GM18873 (cell line): ENCODE results near the gene SUN5.

Experiments used
- ATAC-seq: cut with Tn5 transposase; IDR thresholded peaks from one replicate; pipeline ENCODE4 v1.9.1; 2021; ENCODE audit warnings: mild to moderate bottlenecking, moderate library complexity, moderate number of reproducible peaks; ENCODE audit not compliant: unreplicated experiment, low FRiP score

The SUN5 gene

DNA sequence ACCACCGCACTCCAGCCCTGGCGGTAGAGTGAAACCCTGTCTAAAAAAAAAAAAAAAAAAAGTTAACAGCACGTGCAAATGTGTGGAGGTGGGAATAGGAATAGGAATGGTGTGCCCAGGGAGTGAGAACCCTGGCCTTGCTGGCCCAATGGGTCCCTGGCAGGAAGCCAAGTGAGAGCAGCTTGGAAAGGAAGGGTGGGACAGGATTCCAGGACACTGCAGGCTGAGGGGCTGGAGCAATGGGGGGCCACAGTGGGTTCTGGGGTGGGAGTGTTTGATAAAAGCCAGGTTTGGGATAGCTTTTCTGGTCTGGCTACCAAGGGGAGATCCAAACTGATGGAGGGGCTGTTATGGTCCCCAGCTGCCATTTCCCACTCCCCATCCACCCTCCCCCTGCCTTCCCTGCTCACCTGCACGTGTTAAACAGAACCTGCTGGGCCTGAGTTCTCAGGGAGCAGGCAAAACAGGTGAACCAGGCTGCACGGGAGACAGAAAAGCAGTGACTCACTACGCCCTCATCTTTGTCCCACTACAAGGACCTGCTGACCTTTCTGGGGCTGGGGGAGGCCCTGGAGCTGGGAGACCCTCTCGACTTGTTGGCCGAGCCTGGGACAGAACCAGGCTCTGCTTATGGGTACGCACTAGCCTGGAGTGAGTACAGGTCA lies 3.3 kb downstream of the SUN5 start:
- ATAC-seq = no peak

DNA sequence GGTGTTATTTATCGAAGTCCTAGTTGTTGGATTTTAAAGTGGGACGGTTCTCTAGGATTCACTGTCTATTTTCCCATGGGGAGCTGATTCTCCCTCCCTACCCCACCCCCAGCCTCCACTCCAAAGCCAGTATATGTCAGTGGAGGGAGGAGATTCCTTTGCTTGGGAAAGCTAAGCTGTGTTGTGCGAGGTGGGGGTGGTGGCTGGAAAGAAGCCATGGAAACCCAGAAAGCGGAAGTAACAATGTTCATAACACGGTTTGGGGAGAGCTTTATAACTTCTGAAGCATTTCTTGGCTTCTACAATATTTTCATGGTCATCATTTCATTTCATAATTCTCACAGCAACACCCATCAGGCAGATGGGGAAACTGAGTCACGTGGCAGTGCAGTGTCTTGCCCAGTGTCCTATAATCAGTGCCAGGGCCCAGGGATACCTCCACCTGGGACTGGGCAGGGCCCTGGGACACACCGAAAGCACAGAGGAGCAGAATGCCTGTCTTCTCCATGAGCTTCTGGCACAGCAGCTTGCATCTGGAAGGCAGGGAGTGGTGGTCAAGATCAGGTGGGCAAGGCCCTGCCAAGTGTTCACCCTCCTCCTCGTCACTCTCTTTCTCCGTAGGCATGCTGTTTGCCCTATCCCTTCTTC lies 4.5 kb downstream of the SUN5 start:
- ATAC-seq = no peak

- no peak for ATAC-seq
Observed at GRCh38 chr20:32997431-32997830, 6.8 kb downstream of the SUN5 start.

DNA sequence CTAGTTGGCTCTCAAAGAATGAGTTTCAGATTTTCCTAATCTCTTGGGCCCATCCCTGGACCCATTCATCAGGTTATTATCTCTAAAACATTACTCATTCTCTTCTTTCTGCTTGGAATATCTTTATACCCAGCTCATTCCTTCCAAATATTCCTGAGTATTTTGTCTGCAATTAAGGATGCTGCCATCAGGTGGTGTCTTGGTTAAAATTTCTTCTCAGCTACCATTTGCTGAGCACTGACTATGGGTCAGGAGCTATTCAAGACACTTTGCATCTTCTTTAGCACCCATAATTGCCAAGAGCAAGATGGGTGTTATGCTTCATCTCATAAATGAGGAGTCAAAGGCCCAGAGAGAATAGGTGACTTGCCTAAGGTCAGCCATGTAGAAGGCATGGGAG lies 8.4 kb downstream of the SUN5 start:
- no peak for ATAC-seq

- no peak for ATAC-seq
Observed at GRCh38 chr20:32993496-32994050, 10.7 kb downstream of the SUN5 start.

DNA sequence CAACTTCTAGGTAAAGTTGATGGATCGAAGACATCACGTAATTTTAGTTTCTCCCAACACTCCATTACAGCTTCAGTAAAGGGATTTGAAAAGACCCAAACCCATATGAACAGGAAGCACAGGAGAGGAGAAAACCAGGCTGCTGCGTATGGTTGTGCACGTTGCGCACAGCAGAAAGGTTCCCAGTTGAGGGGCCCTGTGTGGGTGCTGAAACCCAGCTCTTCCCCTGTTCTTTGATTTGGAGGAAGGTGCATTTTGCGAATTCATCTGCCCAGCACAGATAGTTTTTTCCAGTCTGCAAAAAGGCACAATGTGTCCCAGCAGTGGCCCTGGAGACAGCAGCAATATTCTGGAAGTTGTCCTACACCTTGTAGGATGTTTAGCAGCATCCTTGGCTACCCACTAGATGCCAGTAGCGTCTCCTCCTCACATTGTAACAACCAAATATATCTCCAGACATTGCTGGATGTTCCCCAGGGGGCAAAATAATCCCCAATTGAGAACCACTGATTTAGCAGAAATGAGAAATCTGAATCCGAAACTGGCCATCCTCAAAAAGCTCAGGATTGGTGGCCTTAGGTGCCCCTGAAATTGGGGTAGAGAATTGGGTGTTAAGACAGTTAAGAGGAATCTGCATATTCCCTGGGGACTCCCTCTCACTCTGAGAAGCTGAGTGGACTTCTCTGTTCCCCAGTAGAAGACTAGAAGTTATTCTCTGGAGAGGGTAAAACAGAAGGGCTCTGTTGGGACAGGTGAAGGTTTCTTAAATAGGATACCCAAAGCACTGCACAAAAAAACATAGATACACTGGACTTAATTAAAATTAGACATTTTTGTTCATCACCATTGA lies 12.2 kb downstream of the SUN5 start:
- no peak for ATAC-seq

GRCh38 chr20:32991383-32991782 lies 12.8 kb downstream of the SUN5 start:
- no peak for ATAC-seq

DNA sequence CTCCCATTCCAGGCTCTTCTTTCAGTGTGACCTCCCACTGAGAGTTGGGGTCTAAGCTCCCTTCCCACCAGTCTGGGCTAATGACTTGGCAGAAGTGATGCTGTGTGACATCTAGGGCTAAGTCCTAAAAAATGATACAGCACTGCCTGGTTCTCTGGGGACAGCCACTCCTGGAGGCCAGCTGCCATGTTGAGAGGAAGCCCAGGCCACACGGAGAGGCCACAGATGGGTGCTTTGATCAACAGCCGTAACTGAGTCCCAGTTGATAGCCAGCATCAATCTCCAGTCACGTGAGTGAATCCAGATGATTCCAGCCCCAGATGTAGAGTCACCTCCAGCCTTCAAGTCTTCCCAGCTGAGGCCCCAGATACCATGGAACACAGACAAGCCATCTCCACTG lies 13.8 kb downstream of the SUN5 start:
- no peak for ATAC-seq

- no peak for ATAC-seq
Observed at GRCh38 chr20:32989507-32990283, 14.5 kb downstream of the SUN5 start.

GRCh38 chr20:32988008-32988407 lies 16.2 kb downstream of the SUN5 start:
- no peak for ATAC-seq

- no peak for ATAC-seq
Observed at GRCh38 chr20:32987044-32987825, 17.0 kb downstream of the SUN5 start.

- ATAC-seq = no peak
Observed at GRCh38 chr20:32986331-32986966, 17.8 kb downstream of the SUN5 start.

DNA sequence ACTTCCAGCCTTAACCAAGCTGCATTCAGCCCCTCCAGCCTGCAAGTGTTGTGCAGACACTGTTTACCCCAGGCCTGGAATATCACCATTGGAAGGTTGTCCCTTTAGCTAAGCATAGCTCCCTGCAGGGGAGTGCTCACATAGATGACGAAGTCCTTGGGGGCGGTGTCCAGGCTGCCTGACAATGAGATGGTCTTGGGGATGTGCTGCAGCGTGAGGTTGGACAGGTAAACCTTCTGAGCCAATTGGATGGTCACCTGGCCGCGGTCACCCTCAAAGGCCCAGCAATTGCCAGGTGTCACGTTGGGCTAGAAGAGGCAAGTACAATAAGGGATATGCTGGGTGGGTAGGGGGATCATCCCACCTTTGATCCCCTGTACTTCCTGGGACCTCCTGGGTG lies 18.6 kb downstream of the SUN5 start:
- ATAC-seq = no peak

GRCh38 chr20:32984631-32985354 lies 19.4 kb downstream of the SUN5 start:
- ATAC-seq = no peak

GRCh38 chr20:32984196-32984595 lies 20.0 kb downstream of the SUN5 start:
- no peak for ATAC-seq

GRCh38 chr20:32983459-32984112 lies 20.6 kb downstream of the SUN5 start:
- no peak for ATAC-seq

- no peak for ATAC-seq
Observed at GRCh38 chr20:32982617-32983458, 21.4 kb downstream of the SUN5 start.
